ENCODE measurements around the gene KRTCAP2.
"Not testable (repeated sequence)": the region's sequence is repeated elsewhere in the genome, so short reads cannot be mapped to it uniquely, and the experiment has no call there.

KRTCAP2 gene

GRCh38 chr1:155172732-155173477 is at the start of gene KRTCAP2:
TSS of gene KRTCAP2 (minus strand) at chr1:155173304. CDS start at chr1:155173224, 80 bp downstream.
- DNase-seq = peak; percentile 98

- DNase-seq = not testable (repeated sequence)
Measured at GRCh38 chr1:155220211-155220965, 47.3 kb upstream of the KRTCAP2 start.

GRCh38 chr1:155219592-155220031 is 46.5 kb upstream of the KRTCAP2 start:
- DNase-seq = peak; percentile 66

GRCh38 chr1:155218854-155219591 is 45.9 kb upstream of the KRTCAP2 start:
- peak; percentile 81 for DNase-seq

GRCh38 chr1:155214702-155215101 is 41.6 kb upstream of the KRTCAP2 start:
- not testable (repeated sequence) for DNase-seq

GRCh38 chr1:155212051-155212440 is 38.9 kb upstream of the KRTCAP2 start:
- DNase-seq = not testable (repeated sequence)

GRCh38 chr1:155211381-155212050 is 38.4 kb upstream of the KRTCAP2 start:
- not testable (repeated sequence) for DNase-seq

GRCh38 chr1:155210314-155211104 is 37.4 kb upstream of the KRTCAP2 start:
- no peak for DNase-seq

GRCh38 chr1:155209312-155209721 is 36.2 kb upstream of the KRTCAP2 start:
- no peak for DNase-seq

- DNase-seq = peak; percentile 69
Measured at GRCh38 chr1:155208541-155209311, 35.6 kb upstream of the KRTCAP2 start, which contains the start of gene MTX1. TSS of gene MTX1 (plus strand) at chr1:155208695. CDS start at chr1:155208805, 110 bp downstream.

- DNase-seq = no peak
Measured at GRCh38 chr1:155207806-155208540, 34.9 kb upstream of the KRTCAP2 start, which contains the start of gene THBS3. TSS of gene THBS3 (minus strand) at chr1:155207897. CDS start at chr1:155207876, 21 bp downstream.

GRCh38 chr1:155206891-155207805 is 34.0 kb upstream of the KRTCAP2 start:
- DNase-seq = peak; percentile 74

- no peak for DNase-seq
Measured at GRCh38 chr1:155205969-155206593, 33.0 kb upstream of the KRTCAP2 start.

GRCh38 chr1:155205035-155205434 is 31.9 kb upstream of the KRTCAP2 start:
- DNase-seq = no peak

- no peak for DNase-seq
Measured at GRCh38 chr1:155202731-155203515, 29.8 kb upstream of the KRTCAP2 start.

- DNase-seq = no peak
Measured at GRCh38 chr1:155202198-155202597, 29.1 kb upstream of the KRTCAP2 start.

- DNase-seq = no peak
Measured at GRCh38 chr1:155200920-155201319, 27.8 kb upstream of the KRTCAP2 start.

GRCh38 chr1:155199792-155200191 is 26.7 kb upstream of the KRTCAP2 start:
- no peak for DNase-seq

All from NCI-H187 treated with DMSO at 0.1 percent for 48 hours (cell line).